Neural cell (in vitro differentiated cells): ENCODE results near the gene PTPN18. TPM values are rescaled to one million over a fixed set of nuclear protein-coding genes. Genes with fewer than 3 reads are reported as not detected.

Source experiments
- H2AFZ ChIP-seq: fragments of 200-600, 300-800 bp; sonication (generic), shearing (Covaris generic); 2 replicates; pipeline ENCODE4 v1.6.0; 2014; ENCODE audit warnings: low read depth, mild to moderate bottlenecking, antibody characterized with exemption, low read length, moderate library complexity
- H3F3A ChIP-seq: fragments of 200-600 bp; shearing (Covaris generic); 2 replicates; pipeline ENCODE4 v1.6.1; 2016; ENCODE audit warnings: mild to moderate bottlenecking, moderate library complexity, mixed read lengths, antibody characterized with exemption, low read length; ENCODE audit not compliant: insufficient read depth, poor library complexity, severe bottlenecking
- H3K27ac ChIP-seq: fragments of 200-600, 300-800 bp; sonication (generic), shearing (Covaris generic); 2 replicates; pipeline ENCODE4 v1.5.1; 2014; ENCODE audit warnings: mild to moderate bottlenecking, low read length, moderate library complexity
- H3K27me3 ChIP-seq: fragments of 300-800, 200-600 bp; sonication (generic), shearing (Covaris generic); 2 replicates; pipeline ENCODE4 v1.6.0; 2014; ENCODE audit warnings: mild to moderate bottlenecking, low read depth, low read length, moderate library complexity; ENCODE audit not compliant: insufficient read depth
- H3K36me3 ChIP-seq: fragments of 300-800, 200-600 bp; sonication (generic), shearing (Covaris generic); 2 replicates; pipeline ENCODE4 v1.5.1; 2014; ENCODE audit warnings: mild to moderate bottlenecking, antibody characterized with exemption, low read length, moderate library complexity; ENCODE audit not compliant: insufficient read depth
- H3K4me2 ChIP-seq: fragments of 300-800, 200-600 bp; sonication (generic), shearing (Covaris generic); 2 replicates; pipeline ENCODE4 v1.6.0; 2014; ENCODE audit warnings: mild to moderate bottlenecking, low read length
- H3K4me3 ChIP-seq: fragments of 300-800, 200-600 bp; sonication (generic), shearing (Covaris generic); 2 replicates; pipeline ENCODE4 v1.5.1; 2014; ENCODE audit warnings: mild to moderate bottlenecking, low read length, moderate library complexity
- H3K79me2 ChIP-seq: fragments of 200-600 bp; shearing (Covaris generic); replicated peaks from 2 replicates; pipeline ENCODE4 v1.6.0; 2014; ENCODE audit warnings: mild to moderate bottlenecking, low read length, moderate library complexity; ENCODE audit not compliant: insufficient read depth
- H3K9ac ChIP-seq: fragments of 300-800, 200-600 bp; sonication (generic), shearing (Covaris generic); 2 replicates; pipeline ENCODE4 v1.6.1; 2016; ENCODE audit warnings: mild to moderate bottlenecking, low read length, mixed read lengths
- H3K9me2 ChIP-seq: fragments of 200-600 bp; shearing (Covaris generic); 2 replicates; pipeline ENCODE4 v1.6.1; 2016; ENCODE audit warnings: mild to moderate bottlenecking, low read length, mixed read lengths; ENCODE audit not compliant: insufficient read depth
- H3K9me3 ChIP-seq: fragments of 200-600, 300-800 bp; sonication (generic), shearing (Covaris generic); 2 replicates; pipeline ENCODE4 v1.6.1; 2016; ENCODE audit warnings: mild to moderate bottlenecking, mixed run types, low read length, moderate library complexity, mixed read lengths
- H4K20me1 ChIP-seq: fragments of 200-600 bp; shearing (Covaris generic); 2 replicates; pipeline ENCODE4 v1.6.1; 2016; ENCODE audit warnings: mild to moderate bottlenecking, mixed run types; ENCODE audit not compliant: insufficient read depth
- CTCF ChIP-seq: fragments of 450-650 bp; IDR thresholded peaks from 2 replicates; pipeline ENCODE4 v1.5.1; 2014; ENCODE audit warnings: antibody characterized with exemption, mild to moderate bottlenecking, moderate library complexity; ENCODE audit not compliant: poor library complexity, severe bottlenecking
- EP300 ChIP-seq: fragments of 450-650 bp; conservative IDR thresholded peaks from 2 replicates; pipeline ENCODE4 v1.6.1; 2014; ENCODE audit warnings: antibody characterized with exemption, mild to moderate bottlenecking, moderate library complexity; ENCODE audit not compliant: poor library complexity, severe bottlenecking
- EZH2 ChIP-seq: fragments of 200-600, 300-800 bp; shearing (Covaris generic), sonication (generic); IDR thresholded peaks from 2 replicates; pipeline ENCODE4 v1.6.1; 2014; ENCODE audit warnings: antibody characterized with exemption, low read length, borderline replicate concordance, mild to moderate bottlenecking; ENCODE audit not compliant: insufficient read depth, poor library complexity, severe bottlenecking
- MXI1 ChIP-seq: fragments of 450-650 bp; conservative IDR thresholded peaks from 2 replicates; pipeline ENCODE4 v1.6.1; 2014; ENCODE audit warnings: antibody characterized with exemption, mild to moderate bottlenecking; ENCODE audit not compliant: poor library complexity, severe bottlenecking
- POLR2AphosphoS5 ChIP-seq: IDR thresholded peaks from 2 replicates; pipeline ENCODE4 v1.6.1; 2012
- RAD21 ChIP-seq: fragments of 450-650 bp; conservative IDR thresholded peaks from 2 replicates; pipeline ENCODE4 v1.6.1; 2014; ENCODE audit warnings: antibody characterized with exemption, mild to moderate bottlenecking, moderate library complexity
- REST ChIP-seq: IDR thresholded peaks from 2 replicates; pipeline ENCODE4 v1.6.1; 2012; ENCODE audit warnings: borderline replicate concordance
- SMC3 ChIP-seq: fragments of 450-650 bp; conservative IDR thresholded peaks from 2 replicates; pipeline ENCODE4 v1.6.1; 2014; ENCODE audit warnings: antibody characterized with exemption, mild to moderate bottlenecking, moderate library complexity; ENCODE audit not compliant: poor library complexity
- TAF1 ChIP-seq: IDR thresholded peaks from 2 replicates; pipeline ENCODE4 v1.6.1; 2012; ENCODE audit warnings: low read depth
- polyA plus RNA-seq: library from polyadenylated mRNA; depleted of rRNA; stranded (reverse); fragments of >200 nt; gene quantifications from 2 replicates; pipeline ENCODE4 v1.2.3, GENCODE V29; 2014

PTPN18 gene
- polyA plus RNA-seq, 1 donor from 2014 or later, result 13.3 TPM

- Histone ChIP-seq H3K4me3 (no peak overlapping the region), H3K36me3 (no peaks in the 10 kb centered on the region)
Observed at GRCh38 chr2:130381619-130382018, 25.8 kb downstream of the PTPN18 start.

DNA sequence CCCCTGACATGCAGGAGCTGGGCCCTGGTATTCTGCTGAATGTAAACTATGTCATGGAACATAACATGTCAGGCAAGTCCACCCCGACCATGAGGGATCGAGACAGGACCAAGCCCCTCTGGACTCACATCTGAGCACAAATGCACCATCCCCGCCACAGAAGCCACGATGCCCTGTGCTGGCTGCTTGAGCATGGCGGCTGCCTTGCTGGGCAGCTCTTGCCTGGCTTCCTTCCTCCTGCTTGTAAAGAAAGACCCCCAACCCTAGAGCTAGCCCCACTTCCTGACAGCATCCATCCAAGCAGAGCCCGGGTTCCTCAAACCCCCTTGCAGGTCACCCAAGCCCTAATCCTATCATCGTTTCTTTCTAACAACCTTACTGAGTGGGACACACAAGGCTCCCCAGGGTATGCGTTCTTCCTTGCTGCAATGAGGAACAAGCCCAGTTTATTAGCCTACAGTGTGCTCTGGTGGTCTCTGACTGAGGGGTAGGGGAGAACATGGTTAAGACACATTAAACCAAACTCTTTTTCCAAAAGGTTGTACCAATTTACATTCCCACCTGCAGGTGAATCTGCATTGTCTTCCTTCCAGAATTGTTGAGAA is 26.6 kb downstream of the PTPN18 start:
- TF ChIP-seq POLR2AphosphoS5 (no peak), RAD21 (no peak), CTCF (no peak), TAF1 (no peak), MXI1 (no peak), REST (no peak), SMC3 (no peak), EP300 (no peak), EZH2 (no peak)
- no peak overlapping the region for H3K27ac ChIP-seq
- H3K4me3 ChIP-seq, result no peak overlapping the region
- H3K4me2 ChIP-seq, result no peak overlapping the region
- H4K20me1 ChIP-seq, result no peaks in the 10 kb centered on the region
- H2AFZ ChIP-seq, result no peak overlapping the region
- H3K79me2 ChIP-seq, result no peaks in the 10 kb centered on the region
- H3K9me2 ChIP-seq, result no peaks in the 10 kb centered on the region
- no peaks in the 10 kb centered on the region for H3K36me3 ChIP-seq
- no peaks in the 10 kb centered on the region for H3F3A ChIP-seq
- H3K9me3 ChIP-seq, result no peaks in the 10 kb centered on the region
- H3K9ac ChIP-seq, result no peak overlapping the region
- H3K27me3 ChIP-seq, result no peaks in the 10 kb centered on the region

More at GRCh38 chr2:130381619-130382018, 25.8 kb downstream of the PTPN18 start:
- Histone ChIP-seq H3K9me2 (no peaks in the 10 kb centered on the region), H2AFZ (no peak overlapping the region), H3K4me2 (no peak overlapping the region), H4K20me1 (no peaks in the 10 kb centered on the region), H3K9me3 (no peaks in the 10 kb centered on the region), H3K79me2 (no peaks in the 10 kb centered on the region), H3K9ac (no peak overlapping the region), H3K27ac (no peak overlapping the region), H3K27me3 (no peaks in the 10 kb centered on the region), H3F3A (no peaks in the 10 kb centered on the region)
- TF ChIP-seq REST (no peak), MXI1 (no peak)
